Hematopoietic multipotent progenitor cell (in vitro differentiated cells): ENCODE results near the gene NBEA. TPM values are rescaled to one million over a fixed set of nuclear protein-coding genes. Genes with fewer than 3 reads are reported as not detected.
A peak's percentile ranks its signal among the peaks of the same experiment; 100 is the strongest.

Experiments used
- DNase-seq, 3 donors: peaks; one replicate each; pipeline ENCODE4 v3.0.0-alpha.2; 2011 to 2015; ENCODE audit warnings: low read depth in 2 of 3, low spot score in 2 of 3
- total RNA-seq: library from RNA; depleted of rRNA; stranded (reverse); fragments of >200 nt; gene quantifications from one replicate; pipeline ENCODE4 v1.2.3, GENCODE V29; 2012

Gene NBEA
- total RNA-seq, 1 donor = 4.6 TPM

GRCh38 chr13:35496006-35496405 is 553.9 kb downstream of the NBEA start:
- DNase-seq = no peak

DNA sequence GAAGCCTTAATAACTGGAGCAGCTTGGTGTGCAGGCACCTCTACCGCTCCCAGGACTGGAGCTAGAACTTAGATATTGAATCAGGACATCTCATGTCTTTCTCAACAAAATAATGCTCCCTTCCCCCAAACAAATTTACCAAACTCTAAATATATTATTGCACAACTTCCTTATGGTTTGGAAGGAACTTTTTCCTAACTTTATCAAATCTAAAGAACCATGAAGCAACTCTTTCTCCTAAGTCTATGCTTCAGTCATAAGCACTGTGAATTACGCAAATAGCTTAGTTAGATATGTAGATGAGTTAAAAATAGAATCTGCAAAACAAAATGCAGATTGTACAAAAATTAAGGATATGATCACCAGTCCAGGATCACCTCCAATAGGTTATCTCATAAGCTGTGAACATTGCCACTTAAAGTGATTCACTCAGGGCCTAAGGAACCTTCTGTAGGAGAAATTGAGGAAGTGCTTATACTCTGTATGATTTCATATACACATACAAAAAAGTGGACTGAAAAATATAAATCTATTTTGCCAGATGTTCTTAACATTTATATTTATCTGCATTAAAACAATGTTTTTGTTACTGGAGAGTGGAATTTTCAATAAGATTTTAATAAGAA is 554.8 kb downstream of the NBEA start:
- DNase-seq = peak in 1 of 3 donors; percentile 2

DNA sequence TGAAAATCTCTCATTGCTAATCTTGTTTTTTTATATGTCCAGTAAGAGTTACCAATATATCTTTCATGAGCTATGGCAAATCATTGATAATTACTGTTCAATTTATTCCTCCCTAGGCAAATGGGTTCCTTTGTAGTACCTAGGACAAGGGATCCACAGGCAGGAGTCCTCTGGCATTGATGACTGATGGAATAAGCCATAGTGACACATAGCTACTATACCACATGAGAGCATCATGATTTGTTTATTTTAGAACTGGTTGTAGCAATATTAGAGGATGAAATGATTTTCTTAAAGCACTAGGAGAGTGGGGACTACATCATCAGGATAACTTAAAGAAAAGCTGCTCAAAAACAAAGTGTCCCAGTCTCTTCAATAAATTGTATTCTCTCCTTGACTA is 556.2 kb downstream of the NBEA start:
- DNase-seq = no peak

DNA sequence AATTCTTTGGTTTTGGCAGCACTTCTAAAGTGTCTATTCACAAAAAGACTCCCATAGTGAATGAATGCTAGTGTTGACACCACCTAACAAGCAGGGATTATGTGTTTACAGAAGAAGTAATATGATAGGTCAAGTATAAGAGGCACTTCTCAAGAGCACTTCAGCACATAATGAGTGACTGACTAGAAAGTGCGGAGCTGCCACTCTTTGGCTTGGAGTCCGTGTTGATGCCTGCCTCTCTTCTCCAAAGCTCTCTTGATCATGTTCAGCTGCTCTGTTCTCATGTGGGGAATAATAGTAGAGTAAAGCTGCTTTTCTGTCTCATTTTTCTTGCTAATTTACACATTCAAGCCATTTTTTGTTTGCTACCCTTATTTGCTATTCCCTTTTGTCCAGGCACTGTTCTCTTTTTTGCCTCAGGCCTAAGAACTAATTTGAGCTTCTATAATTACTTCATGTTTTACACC is 557.2 kb downstream of the NBEA start:
- no peak for DNase-seq

DNA sequence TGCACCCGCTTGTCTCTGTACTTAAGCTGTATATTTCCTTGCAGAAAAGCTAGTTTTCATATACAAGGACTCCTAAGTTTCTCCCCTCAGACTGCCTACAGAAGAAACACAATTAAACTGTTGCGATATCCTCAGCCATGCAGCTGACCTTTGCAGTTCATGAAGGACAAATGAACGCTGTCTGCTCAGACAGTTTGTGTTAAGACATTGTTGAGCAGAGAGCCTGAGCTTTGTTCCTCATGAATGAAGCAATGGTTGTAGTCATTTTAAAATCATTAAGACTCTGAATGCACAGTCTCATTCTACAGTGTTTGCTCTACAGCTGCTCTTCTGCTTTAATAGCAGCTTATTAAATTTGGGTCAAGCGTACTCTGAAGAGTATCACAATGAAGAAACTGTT is 557.6 kb downstream of the NBEA start:
- DNase-seq = no peak

GRCh38 chr13:35500144-35500543 is 558.1 kb downstream of the NBEA start:
- DNase-seq = no peak

DNA sequence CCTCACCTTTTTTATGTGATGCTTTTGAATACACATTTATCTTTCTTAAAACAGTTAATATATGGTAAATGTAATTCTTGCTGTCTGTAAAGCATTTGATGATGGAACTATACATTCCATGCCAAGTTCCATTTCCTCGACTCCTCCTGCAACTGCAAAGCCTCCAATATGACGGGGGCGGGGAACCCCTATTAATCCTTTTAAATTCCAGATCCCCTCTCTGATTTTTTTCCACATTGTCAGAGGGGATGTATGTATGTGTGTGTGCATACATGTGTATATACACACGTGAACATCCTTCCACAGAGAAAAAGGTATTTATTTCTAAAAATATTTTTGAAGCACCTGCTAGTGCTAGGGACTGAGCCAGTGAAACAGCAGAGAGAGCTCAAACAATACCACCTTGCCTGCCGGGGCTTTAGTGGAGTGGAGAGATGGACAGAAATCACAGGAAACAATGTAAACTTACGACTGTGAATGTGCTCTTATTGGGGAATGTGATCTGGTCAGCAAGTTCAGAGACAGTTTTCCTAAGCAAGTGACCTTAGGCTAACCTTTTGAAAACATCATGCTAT is 559.7 kb downstream of the NBEA start:
- no peak for DNase-seq

- DNase-seq = no peak
Observed at GRCh38 chr13:35502456-35502855, 560.4 kb downstream of the NBEA start.

- peak in 2 of 3 donors; percentile 30 to 67 for DNase-seq
Observed at GRCh38 chr13:35512271-35512920, 570.3 kb downstream of the NBEA start.

DNA sequence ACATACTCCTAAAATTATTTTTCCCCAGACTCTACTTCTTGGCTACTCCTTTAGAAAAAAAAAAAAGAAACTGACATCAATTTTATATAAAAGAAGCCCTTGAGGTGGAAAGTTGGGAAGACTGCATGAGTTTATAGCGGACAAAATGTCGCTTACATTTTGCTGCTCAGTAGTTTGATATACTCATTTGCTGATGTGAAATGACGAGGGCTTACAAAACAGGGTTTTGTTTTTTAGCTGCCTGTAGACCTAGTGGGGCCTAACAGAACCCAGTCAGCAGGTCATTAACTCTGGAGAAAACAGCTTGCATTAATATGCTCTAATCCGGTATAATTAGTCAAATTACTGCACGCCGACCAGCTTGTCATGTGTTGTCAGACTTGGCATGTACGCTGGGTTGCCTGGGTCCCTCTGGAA is 572.0 kb downstream of the NBEA start:
- DNase-seq = no peak

- no peak for DNase-seq
Observed at GRCh38 chr13:35514801-35515502, 572.9 kb downstream of the NBEA start.

DNA sequence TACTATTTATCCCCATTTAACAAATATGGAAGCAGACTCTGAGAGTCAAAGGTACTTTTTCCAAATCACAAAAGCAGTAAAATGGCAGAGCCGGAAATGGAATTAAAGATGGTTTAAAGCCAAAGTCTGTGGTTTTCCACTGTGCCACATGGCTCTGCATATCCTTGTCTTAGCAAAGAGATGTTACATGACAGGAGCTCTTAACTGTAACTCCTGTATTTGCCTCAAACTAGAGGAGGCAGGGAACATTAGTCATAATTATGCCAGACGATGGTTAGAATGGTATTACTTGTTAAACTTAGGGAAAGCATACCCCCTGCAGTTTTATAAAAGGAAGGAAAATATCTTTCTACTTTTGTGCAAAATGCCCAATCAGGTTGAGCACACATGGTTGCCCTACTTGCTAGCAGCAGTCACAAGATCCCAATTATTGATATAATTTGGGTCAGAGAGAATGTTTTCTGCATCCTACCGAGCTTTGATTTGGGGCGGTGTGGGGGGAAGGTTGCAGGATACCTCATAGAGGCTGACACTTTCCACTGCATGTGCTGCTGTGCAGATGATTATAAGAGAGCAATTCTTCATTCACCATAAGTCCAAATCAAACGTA is 576.4 kb downstream of the NBEA start:
- DNase-seq = no peak

DNA sequence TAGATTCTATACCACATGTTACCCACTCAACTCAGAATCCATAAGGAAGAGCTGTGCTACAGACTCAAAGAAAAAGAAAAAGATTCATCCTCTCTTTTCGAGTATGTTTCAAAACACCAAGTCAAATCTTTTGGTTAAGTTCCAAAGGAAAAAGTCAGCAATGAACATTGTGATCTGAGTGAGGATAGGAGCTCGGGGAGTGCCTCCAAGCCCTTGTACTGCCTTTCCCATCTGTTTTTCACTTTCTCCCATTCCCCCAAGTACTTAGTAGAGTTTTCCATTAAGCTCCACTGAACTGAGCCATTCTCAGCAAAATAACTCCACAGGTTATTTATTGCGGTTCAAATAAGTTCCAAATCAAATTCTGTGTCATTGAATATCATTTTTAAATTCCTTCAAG is 582.1 kb downstream of the NBEA start:
- DNase-seq = no peak

GRCh38 chr13:35526577-35526976 is 584.5 kb downstream of the NBEA start:
- DNase-seq = no peak

- no peak for DNase-seq
Observed at GRCh38 chr13:35527451-35527850, 585.4 kb downstream of the NBEA start.

DNA sequence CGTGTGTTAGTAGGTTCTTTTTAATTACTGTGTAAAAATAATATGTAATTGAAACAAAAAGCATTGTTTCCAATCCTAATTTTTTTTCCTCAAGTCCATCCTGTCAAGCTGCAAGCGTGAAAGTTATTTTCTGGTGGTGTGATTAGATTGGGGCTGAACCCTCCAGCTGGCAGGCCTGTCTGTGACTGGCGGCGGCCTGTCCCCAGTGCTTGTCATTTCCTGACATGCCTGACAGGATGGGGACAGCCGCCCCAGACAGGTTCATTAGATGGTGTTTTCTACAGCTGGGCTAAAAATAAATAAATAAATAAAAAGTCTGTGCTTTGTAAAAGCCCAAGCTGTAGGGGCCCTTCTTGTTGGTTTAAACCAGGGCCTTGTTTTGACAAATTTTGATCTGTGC is 588.1 kb downstream of the NBEA start:
- DNase-seq = peak in 1 of 3 donors; percentile 3

GRCh38 chr13:35530581-35530980 is 588.5 kb downstream of the NBEA start:
- DNase-seq = no peak

DNA sequence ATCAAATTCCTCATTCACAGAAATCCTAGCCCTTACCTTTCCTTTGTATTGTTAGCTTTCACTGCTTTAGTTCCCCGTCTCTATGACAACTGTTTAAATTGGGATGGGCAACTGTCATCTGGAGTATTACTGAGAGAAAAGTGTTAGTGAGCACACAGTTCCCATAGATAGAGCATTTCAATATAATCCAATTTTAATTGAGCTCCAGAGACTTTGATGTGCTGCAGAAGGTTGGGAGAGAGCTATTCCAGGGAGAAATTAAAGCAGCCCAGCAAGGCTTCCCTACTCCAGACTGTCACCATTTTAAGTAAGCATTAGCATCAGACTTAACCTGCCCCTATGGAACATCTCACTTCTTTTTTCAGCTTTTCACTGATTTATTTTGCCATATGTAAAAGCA is 589.5 kb downstream of the NBEA start:
- no peak for DNase-seq

DNA sequence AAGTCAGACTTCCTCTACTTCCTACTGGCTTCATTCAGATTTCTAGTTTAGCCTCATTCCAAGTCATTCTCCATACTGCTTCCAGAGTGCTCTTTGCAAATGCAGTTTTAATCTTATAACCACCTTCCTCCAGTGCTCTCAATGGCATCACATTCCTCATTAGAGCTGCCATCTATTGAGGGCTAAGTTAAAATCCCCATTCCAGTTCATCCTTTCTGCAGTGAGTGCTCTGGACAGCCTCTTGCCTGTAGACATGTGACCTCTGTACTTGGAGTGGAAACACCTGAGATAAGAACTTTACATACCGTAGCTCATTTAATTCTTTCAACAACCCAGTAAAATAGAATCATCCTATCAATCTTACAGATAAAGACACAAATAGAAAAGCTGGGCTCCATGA is 592.3 kb downstream of the NBEA start:
- no peak for DNase-seq

GRCh38 chr13:35548790-35549189 is 606.7 kb downstream of the NBEA start:
- DNase-seq = no peak

DNA sequence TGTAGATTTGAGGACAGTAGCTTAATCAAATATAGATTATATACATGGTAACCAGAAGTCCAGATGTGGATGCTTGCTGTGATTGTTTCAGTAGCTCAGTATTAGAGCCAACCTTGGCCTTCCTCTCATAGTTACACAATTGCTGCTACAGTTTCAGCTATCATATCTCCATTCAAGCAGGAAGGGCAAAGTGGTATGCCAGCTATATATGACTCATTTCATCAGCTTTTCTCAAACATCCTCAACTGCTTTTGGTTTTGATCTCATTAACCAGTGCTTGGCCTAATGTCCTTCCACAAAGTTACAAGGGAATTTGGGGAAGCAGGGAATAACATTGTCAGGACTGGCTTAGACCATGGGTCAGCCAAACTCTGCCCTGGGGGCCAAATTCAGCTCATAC is 607.4 kb downstream of the NBEA start:
- no peak for DNase-seq
